ENCODE measurements around the gene DGKG.
A peak's percentile ranks its signal among the peaks of the same experiment; 100 is the strongest.

The DGKG gene

GRCh38 chr3:186254676-186255650 lies 107.1 kb downstream of the DGKG start:
- no peaks in the 10 kb centered on the region for H3K36me3 Mint-ChIP-seq
- peaks cover 30% of the 10 kb centered on the region for H3K4me1 Mint-ChIP-seq
- H3K9me3 Mint-ChIP-seq, result no peaks in the 10 kb centered on the region
- no peaks in the 10 kb centered on the region for H3K27me3 Mint-ChIP-seq
- H3K4me3 Mint-ChIP-seq, result peak overlapping the region; percentile 23
- H3K27ac Mint-ChIP-seq, result peak overlapping the region; percentile 56

DNA sequence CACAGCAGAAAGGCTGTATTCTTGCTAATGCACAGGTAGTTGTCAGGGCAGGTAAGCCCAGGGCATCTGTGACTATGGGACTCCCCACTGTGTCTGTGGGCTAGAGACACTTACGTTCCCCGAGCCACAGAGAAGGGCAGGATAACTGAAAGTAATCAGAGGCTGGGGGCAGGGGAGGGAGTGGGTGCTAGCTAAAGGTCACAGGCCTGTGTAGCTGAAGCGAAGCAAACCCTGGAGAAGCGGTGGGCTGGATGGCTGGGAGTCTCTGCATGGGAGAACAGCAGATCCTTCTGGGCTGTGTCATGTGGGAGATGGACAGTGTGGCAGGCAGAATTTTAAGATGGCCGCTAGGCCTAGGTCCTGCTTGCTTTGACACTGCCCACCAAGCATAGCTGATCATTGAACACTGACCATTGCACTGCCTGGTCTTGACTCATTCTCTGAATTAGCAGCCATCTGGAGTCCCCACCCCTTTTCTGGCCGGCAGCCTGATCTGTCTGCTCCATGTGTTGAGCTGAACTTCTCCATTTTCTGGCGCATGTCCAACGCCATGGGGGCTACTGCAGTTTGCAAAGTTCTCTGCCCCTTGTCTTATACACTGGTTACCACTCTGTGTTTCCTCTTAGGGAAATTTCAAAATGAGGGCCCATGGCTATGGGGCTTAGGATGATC lies 110.0 kb downstream of the DGKG start:
- Mint-ChIP-seq H3K9me3 (no peaks in the 10 kb centered on the region), H3K27ac (no peak overlapping the region), H3K4me1 (peaks cover 20% of the 10 kb centered on the region), H3K36me3 (no peaks in the 10 kb centered on the region), H3K27me3 (no peaks in the 10 kb centered on the region), H3K4me3 (no peak overlapping the region)

DNA sequence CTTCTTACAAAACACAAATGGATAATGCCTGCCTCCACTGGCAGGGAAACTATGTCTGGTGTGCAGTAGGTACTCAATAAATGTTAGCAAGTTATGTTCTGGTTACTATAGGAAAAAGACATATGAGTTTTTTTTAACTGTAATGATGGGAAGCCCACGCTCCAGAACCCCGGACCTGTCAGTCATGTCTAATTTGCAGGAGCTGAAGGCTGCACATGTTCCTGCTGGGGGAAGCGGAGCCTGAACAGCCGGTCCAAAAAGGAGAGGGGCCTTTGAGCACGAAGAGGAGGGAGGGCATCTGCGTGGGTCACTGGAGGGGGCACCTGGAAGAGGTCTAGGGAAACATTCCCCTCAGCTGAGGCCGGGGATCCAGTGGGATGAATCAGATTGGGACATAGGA lies 113.2 kb downstream of the DGKG start:
- peaks cover 2% of the 10 kb centered on the region for H3K4me1 Mint-ChIP-seq
- H3K27me3 Mint-ChIP-seq, result no peaks in the 10 kb centered on the region
- no peaks in the 10 kb centered on the region for H3K36me3 Mint-ChIP-seq
- no peak overlapping the region for H3K27ac Mint-ChIP-seq
- no peaks in the 10 kb centered on the region for H3K9me3 Mint-ChIP-seq
- H3K4me3 Mint-ChIP-seq, result no peak overlapping the region

- no peaks in the 10 kb centered on the region for H3K27me3 Mint-ChIP-seq
- H3K9me3 Mint-ChIP-seq, result no peaks in the 10 kb centered on the region
- no peak overlapping the region for H3K4me3 Mint-ChIP-seq
- H3K4me1 Mint-ChIP-seq, result no peaks in the 10 kb centered on the region
- no peak overlapping the region for H3K27ac Mint-ChIP-seq
- no peaks in the 10 kb centered on the region for H3K36me3 Mint-ChIP-seq
These were observed 113.9 kb downstream of the DGKG start for GRCh38 chr3:186247821-186248814.

DNA sequence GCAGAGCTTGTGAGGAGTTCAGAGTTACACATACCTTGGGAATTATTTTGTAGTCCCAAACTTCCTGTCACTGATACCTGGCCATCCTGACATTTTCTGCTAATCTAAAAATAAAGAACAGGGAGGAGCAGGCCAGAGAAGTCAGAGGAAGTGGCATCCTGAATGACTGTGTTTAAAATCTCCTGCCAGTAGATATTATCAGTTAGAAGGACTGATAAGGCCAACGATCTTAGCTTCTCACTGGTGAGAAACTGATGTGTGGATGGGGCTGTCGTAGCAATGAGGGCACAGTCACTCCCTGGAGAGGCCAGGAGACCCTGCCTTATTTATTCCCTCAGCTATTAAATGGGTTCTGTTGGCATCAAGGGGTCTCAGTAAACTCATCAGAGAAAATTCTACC lies 115.1 kb downstream of the DGKG start:
- Mint-ChIP-seq H3K4me1 (peaks cover 6% of the 10 kb centered on the region), H3K27me3 (no peaks in the 10 kb centered on the region), H3K27ac (no peak overlapping the region), H3K36me3 (no peaks in the 10 kb centered on the region), H3K9me3 (no peaks in the 10 kb centered on the region), H3K4me3 (no peak overlapping the region)

DNA sequence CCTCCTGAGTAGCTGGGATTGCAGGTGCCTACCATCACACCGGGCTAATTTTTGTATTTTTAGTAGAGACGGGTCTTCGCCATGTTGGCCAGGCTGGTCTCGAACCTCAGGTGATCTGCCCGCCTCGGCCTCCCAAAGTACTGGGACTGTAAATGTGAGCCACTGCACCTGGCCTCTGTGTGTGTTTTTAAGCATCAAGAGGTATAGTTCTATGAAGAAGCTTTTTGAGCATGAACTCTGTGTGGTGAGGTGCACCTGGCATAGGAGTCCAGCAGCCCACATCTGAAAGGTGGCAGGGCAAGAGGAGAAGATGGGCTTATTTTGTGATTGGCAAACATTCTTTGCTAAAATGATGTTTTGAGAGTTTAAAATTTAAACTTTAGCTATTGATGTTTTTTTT lies 118.0 kb downstream of the DGKG start:
- no peaks in the 10 kb centered on the region for H3K9me3 Mint-ChIP-seq

GRCh38 chr3:186241910-186242821 lies 119.9 kb downstream of the DGKG start:
- Mint-ChIP-seq H3K27me3 (no peaks in the 10 kb centered on the region), H3K36me3 (no peaks in the 10 kb centered on the region), H3K9me3 (no peaks in the 10 kb centered on the region), H3K4me3 (no peak overlapping the region), H3K27ac (no peak overlapping the region), H3K4me1 (peaks cover 6% of the 10 kb centered on the region)

More for the DNA sequence above, 118.0 kb downstream of the DGKG start:
- H3K27ac Mint-ChIP-seq, result no peak overlapping the region
- no peaks in the 10 kb centered on the region for H3K27me3 Mint-ChIP-seq
- H3K4me1 Mint-ChIP-seq, result peaks cover 6% of the 10 kb centered on the region
- H3K4me3 Mint-ChIP-seq, result no peak overlapping the region
- no peaks in the 10 kb centered on the region for H3K36me3 Mint-ChIP-seq

- H3K36me3 Mint-ChIP-seq, result no peaks in the 10 kb centered on the region
- H3K4me3 Mint-ChIP-seq, result no peak overlapping the region
These were observed 122.7 kb downstream of the DGKG start for GRCh38 chr3:186239321-186239720.

DNA sequence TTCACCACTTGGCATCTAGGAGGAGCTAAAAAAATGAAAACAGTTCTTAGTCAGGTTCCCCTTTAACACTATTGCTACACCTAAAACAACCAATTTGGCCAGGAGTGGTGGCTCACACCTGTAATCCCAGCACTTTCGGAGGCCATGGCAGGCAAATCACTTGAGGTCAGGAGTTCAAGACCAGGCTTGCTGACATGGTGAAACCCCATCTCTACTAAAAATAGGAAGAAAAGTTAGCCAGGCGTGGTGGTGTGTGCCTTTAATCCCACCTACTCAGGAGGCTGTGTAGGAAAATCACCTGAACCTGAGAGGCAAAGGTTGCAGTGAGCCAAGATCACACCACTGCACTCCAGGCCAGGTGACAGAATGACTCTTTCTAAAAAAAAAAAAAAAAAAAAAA lies 124.1 kb downstream of the DGKG start:
- H3K4me1 Mint-ChIP-seq, result peaks cover 23% of the 10 kb centered on the region
- no peaks in the 10 kb centered on the region for H3K27me3 Mint-ChIP-seq

More at GRCh38 chr3:186239321-186239720, 122.7 kb downstream of the DGKG start:
- Mint-ChIP-seq H3K27ac (no peak overlapping the region), H3K27me3 (no peaks in the 10 kb centered on the region), H3K9me3 (no peaks in the 10 kb centered on the region), H3K4me1 (peaks cover 23% of the 10 kb centered on the region)

GRCh38 chr3:186236357-186237020 lies 125.5 kb downstream of the DGKG start:
- Mint-ChIP-seq H3K27ac (no peak overlapping the region), H3K4me3 (no peak overlapping the region), H3K4me1 (peaks cover 17% of the 10 kb centered on the region), H3K27me3 (no peaks in the 10 kb centered on the region), H3K9me3 (no peaks in the 10 kb centered on the region), H3K36me3 (no peaks in the 10 kb centered on the region)

More for the DNA sequence above, 124.1 kb downstream of the DGKG start:
- no peak overlapping the region for H3K27ac Mint-ChIP-seq
- no peaks in the 10 kb centered on the region for H3K36me3 Mint-ChIP-seq
- no peak overlapping the region for H3K4me3 Mint-ChIP-seq
- no peaks in the 10 kb centered on the region for H3K9me3 Mint-ChIP-seq

DNA sequence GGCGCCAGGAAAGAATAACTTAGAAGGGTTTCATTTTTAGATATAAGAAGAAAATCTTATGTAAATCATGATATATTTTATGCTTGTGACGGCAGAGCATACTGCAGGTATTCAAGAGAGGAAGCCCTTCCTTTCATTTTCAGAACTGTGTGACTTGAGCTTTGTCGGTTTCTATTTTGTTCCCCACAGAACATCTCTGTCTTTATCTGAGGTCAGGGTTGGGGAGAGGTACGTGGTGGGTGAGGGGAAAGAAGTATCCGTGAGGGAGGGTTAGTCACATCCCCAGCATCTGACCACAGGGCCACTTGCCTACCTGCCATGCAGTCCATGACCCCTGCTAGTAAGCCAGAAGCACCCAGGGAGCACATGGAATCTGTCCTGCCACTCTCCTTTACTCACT lies 126.5 kb downstream of the DGKG start:
- H3K27ac Mint-ChIP-seq, result peak overlapping the region; percentile 30
- peaks cover 17% of the 10 kb centered on the region for H3K4me1 Mint-ChIP-seq
- H3K27me3 Mint-ChIP-seq, result no peaks in the 10 kb centered on the region
- H3K9me3 Mint-ChIP-seq, result no peaks in the 10 kb centered on the region
- H3K4me3 Mint-ChIP-seq, result peak overlapping the region; percentile 47
- H3K36me3 Mint-ChIP-seq, result no peaks in the 10 kb centered on the region

DNA sequence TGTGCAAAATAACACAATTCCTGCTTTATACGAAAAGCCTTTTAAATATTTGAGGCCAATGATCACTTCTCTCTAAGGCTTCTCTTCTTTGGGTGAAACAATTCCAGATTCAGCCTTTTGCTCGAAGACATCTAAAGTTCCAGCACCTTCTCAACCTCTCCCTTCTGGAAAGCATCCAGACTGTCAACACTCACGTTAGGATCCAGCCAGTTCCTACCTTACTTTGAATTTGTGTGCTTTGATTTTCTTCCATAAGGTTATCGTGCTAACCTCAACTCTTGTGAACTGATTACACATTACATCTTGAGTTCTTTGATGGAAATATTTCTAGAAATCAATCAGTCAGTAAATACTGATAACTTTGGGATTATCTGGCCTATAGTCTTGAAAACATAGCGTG lies 127.9 kb downstream of the DGKG start:
- Mint-ChIP-seq H3K9me3 (no peaks in the 10 kb centered on the region), H3K36me3 (no peaks in the 10 kb centered on the region), H3K27me3 (peaks cover 2% of the 10 kb centered on the region), H3K27ac (no peak overlapping the region), H3K4me3 (no peak overlapping the region), H3K4me1 (peaks cover 17% of the 10 kb centered on the region)

DNA sequence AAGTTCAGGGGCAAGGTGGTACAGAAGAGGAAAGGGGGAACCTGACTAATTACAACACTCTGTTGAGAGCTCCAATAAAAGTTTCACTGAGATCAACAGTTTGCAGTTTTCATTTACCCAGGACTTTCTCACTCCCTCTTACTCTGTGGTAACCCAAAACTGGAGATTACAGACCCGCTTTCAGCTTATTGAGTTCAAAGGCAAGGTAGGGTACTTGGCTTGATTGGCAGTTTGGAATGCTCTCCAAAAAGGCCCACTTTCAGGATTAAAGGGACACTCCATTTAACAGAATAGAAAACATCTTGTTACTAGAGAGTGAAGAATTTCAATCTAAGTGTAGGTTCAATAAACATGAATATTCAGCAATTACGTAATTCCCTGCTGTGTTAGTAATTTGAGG lies 135.6 kb downstream of the DGKG start:
- Mint-ChIP-seq H3K4me1 (no peaks in the 10 kb centered on the region), H3K9me3 (no peaks in the 10 kb centered on the region), H3K4me3 (no peak overlapping the region), H3K36me3 (no peaks in the 10 kb centered on the region), H3K27ac (no peak overlapping the region), H3K27me3 (peaks cover 16% of the 10 kb centered on the region)

GRCh38 chr3:186225603-186226002 lies 136.4 kb downstream of the DGKG start:
- H3K9me3 Mint-ChIP-seq, result no peaks in the 10 kb centered on the region
- H3K27ac Mint-ChIP-seq, result peak overlapping the region; percentile 1
- H3K27me3 Mint-ChIP-seq, result peaks cover 16% of the 10 kb centered on the region
- H3K4me1 Mint-ChIP-seq, result no peaks in the 10 kb centered on the region
- no peak overlapping the region for H3K4me3 Mint-ChIP-seq
- no peaks in the 10 kb centered on the region for H3K36me3 Mint-ChIP-seq

Measured in activated naive CD4-positive, alpha-beta T cell treated with anti-CD3 and anti-CD28 coated beads, Interleukin-2, amount 50 U/mL, for 24 hours (primary cell).